ENCODE results near the gene KLB.

The KLB gene

DNA sequence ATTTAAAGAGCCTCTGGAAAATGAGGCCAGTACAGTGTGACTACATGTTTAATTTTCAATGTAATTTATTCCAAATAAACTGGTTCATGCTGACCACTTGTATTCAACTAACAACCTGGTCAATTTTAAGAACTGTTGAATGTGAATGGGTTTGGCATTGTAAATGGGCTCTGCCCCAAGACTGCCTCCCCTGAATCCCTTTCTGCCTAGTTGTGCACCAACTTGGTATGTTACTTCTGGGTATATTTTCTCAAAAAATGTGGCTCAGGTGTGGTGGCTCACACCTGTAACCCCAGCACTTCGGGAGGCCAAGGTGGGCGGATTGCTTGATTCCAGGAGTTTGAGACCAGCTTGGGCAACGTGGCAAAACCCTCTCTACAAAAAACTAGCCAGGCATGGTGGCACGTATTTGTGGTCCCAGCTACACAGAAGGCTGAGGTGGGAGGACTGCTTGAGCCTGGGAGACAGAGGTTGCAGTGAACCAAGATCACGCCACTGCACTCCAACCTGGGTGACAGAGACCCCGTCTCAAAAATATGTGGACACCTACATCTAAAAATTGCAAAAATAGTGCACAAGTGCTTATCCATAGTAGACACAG is 44.8 kb downstream of the KLB start:
- TF ChIP-seq, protein P1, sequence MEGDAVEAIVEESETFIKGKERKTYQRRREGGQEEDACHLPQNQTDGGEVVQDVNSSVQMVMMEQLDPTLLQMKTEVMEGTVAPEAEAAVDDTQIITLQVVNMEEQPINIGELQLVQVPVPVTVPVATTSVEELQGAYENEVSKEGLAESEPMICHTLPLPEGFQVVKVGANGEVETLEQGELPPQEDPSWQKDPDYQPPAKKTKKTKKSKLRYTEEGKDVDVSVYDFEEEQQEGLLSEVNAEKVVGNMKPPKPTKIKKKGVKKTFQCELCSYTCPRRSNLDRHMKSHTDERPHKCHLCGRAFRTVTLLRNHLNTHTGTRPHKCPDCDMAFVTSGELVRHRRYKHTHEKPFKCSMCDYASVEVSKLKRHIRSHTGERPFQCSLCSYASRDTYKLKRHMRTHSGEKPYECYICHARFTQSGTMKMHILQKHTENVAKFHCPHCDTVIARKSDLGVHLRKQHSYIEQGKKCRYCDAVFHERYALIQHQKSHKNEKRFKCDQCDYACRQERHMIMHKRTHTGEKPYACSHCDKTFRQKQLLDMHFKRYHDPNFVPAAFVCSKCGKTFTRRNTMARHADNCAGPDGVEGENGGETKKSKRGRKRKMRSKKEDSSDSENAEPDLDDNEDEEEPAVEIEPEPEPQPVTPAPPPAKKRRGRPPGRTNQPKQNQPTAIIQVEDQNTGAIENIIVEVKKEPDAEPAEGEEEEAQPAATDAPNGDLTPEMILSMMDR (IDR thresholded peaks at IDR 0.05; ENCODE audit: insufficient read depth, low read length) = no peak
- TF ChIP-seq POLR2AphosphoS5 (IDR thresholded peaks at IDR 0.05; ENCODE audit: low read depth) = 0 out of 2 replicates have a peak, but pooled peaks have one; percentile 75
- H3K27me3 ChIP-seq (ENCODE audit: insufficient read depth, poor library complexity, severe bottlenecking) = no peaks in the 10 kb centered on the region
- H3K27ac ChIP-seq (replicated peaks) = no peak overlapping the region
- H3K4me3 ChIP-seq (replicated peaks; ENCODE audit: insufficient read depth, low read length) = no peak overlapping the region
- no peak for DNase-seq (ENCODE audit: low read depth in 1 of 2, low spot score in 1 of 2)

DNA sequence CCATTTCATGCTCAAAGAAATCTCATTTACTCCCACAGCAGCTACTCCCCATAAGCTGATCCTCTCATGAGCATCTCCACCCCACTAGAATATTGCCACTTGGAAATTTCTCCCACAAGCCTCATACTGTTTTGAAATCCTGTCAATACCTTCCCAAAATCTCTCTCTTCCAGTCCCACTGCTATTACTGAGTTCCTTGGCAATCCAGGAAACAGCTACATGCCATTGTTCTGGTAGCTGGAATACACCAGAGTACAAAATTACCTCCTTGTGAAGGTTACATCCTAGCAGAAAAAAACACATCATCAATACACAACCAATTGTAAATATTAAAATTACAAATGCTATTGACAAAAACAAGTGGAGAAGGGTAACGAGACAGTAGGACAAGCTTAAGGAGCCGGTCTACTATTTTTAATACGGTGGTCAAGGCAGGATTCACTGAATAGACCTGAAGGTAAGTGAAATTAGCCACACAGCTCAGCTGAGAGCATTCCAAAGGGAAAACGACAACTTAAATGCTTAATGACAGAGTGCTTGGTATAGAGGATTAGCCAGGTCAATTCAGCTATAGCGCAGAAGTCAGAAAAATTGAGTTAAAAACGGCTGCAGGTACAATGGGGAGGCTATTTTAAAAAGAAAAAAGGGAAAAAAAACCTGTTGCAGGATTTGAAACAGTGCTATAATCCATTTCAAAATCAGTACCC is 45.6 kb downstream of the KLB start:
- no peak for TF ChIP-seq GABPA (IDR thresholded peaks at IDR 0.05; ENCODE audit: low read depth)
- no peak for TF ChIP-seq SPI1 (IDR thresholded peaks at IDR 0.05; ENCODE audit: borderline replicate concordance, low read depth)
- TF ChIP-seq, protein P2, sequence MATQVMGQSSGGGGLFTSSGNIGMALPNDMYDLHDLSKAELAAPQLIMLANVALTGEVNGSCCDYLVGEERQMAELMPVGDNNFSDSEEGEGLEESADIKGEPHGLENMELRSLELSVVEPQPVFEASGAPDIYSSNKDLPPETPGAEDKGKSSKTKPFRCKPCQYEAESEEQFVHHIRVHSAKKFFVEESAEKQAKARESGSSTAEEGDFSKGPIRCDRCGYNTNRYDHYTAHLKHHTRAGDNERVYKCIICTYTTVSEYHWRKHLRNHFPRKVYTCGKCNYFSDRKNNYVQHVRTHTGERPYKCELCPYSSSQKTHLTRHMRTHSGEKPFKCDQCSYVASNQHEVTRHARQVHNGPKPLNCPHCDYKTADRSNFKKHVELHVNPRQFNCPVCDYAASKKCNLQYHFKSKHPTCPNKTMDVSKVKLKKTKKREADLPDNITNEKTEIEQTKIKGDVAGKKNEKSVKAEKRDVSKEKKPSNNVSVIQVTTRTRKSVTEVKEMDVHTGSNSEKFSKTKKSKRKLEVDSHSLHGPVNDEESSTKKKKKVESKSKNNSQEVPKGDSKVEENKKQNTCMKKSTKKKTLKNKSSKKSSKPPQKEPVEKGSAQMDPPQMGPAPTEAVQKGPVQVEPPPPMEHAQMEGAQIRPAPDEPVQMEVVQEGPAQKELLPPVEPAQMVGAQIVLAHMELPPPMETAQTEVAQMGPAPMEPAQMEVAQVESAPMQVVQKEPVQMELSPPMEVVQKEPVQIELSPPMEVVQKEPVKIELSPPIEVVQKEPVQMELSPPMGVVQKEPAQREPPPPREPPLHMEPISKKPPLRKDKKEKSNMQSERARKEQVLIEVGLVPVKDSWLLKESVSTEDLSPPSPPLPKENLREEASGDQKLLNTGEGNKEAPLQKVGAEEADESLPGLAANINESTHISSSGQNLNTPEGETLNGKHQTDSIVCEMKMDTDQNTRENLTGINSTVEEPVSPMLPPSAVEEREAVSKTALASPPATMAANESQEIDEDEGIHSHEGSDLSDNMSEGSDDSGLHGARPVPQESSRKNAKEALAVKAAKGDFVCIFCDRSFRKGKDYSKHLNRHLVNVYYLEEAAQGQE (IDR thresholded peaks at IDR 0.05; ENCODE audit: insufficient replicate concordance, low read depth) = no peak
- TF ChIP-seq POLR2AphosphoS5 (IDR thresholded peaks at IDR 0.05; ENCODE audit: low read depth) = peak; percentile 3
- TF ChIP-seq, protein P1 (IDR thresholded peaks at IDR 0.05; ENCODE audit: insufficient read depth, low read length) = no peak
- H3K27ac ChIP-seq (replicated peaks) = no peak overlapping the region
- H3K4me3 ChIP-seq (replicated peaks; ENCODE audit: insufficient read depth, low read length) = no peak overlapping the region
- DNase-seq (ENCODE audit: low read depth in 1 of 2, low spot score in 1 of 2) = no peak
- H3K27me3 ChIP-seq (ENCODE audit: insufficient read depth, poor library complexity, severe bottlenecking) = no peaks in the 10 kb centered on the region

DNA sequence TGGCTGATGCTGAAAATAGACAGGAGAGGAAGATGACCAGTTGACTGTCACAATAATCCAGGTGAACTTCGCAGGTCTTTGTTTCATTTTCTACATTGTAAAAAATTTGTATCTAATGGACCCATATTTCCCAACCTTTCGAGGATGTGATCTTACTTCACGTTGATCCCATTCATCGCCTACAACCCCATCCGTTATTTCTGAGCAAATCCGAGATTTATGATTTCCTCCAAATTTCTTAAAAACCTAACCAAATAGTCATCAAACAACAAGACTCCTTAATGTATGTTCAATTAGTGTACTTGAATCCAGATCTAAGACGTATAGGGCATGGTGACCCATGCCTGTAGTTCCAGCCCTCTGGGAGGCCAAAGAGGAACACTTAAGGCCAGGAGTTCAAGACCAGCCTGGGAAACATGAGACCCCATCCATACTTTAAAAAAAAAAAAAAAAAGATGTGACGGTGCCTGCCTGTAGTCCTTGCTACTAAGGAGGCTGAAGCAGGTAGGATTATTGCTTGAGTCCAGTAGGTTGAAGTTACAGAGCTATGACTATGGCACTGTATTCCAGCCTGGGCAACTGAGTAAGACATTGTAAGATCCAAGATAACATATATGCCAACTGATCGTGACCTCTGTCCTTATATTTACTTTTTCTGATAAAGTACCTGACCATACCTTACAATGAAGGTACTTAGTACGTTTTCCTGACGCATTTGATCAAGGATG is 46.3 kb downstream of the KLB start:
- peak; percentile 60 for TF ChIP-seq POLR2AphosphoS5 (IDR thresholded peaks at IDR 0.05; ENCODE audit: low read depth)
- no peak for TF ChIP-seq GABPA (IDR thresholded peaks at IDR 0.05; ENCODE audit: low read depth)
- TF ChIP-seq, protein P1 (IDR thresholded peaks at IDR 0.05; ENCODE audit: insufficient read depth, low read length) = no peak
- no peak for TF ChIP-seq SPI1 (IDR thresholded peaks at IDR 0.05; ENCODE audit: borderline replicate concordance, low read depth)
- Histone ChIP-seq H3K4me3 (replicated peaks; ENCODE audit: insufficient read depth, low read length) (no peak overlapping the region), H3K27me3 (ENCODE audit: insufficient read depth, poor library complexity, severe bottlenecking) (no peaks in the 10 kb centered on the region), H3K27ac (replicated peaks) (no peak overlapping the region)
- no peak for DNase-seq (ENCODE audit: low read depth in 1 of 2, low spot score in 1 of 2)

DNA sequence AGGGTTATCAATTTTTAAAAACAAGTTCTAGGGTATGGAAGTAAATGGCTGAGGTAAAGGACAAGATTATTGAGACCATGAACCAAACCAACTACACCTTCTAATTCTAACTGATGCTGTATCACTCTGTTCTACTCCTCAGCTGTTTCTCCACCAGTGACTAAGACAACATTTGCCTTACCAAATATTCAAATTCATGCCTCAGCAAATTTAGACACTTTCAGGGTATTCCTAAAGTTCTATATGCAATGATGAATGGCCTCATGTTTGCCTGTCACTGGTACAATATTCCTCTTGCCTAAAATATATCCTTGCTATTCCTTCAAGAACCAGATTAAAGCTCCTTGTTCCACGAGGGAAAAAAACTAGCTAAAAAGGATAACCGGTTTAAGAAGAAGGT is 47.0 kb downstream of the KLB start:
- H3K27ac ChIP-seq (replicated peaks) = no peak overlapping the region
- H3K27me3 ChIP-seq (ENCODE audit: insufficient read depth, poor library complexity, severe bottlenecking) = no peaks in the 10 kb centered on the region
- TF ChIP-seq, protein P1 (IDR thresholded peaks at IDR 0.05; ENCODE audit: insufficient read depth, low read length) = no peak
- no peak for TF ChIP-seq POLR2AphosphoS5 (IDR thresholded peaks at IDR 0.05; ENCODE audit: low read depth)
- TF ChIP-seq GABPA (IDR thresholded peaks at IDR 0.05; ENCODE audit: low read depth) = no peak
- TF ChIP-seq, protein P2 (IDR thresholded peaks at IDR 0.05; ENCODE audit: insufficient replicate concordance, low read depth) = no peak
- H3K4me3 ChIP-seq (replicated peaks; ENCODE audit: insufficient read depth, low read length) = no peak overlapping the region
- no peak for DNase-seq (ENCODE audit: low read depth in 1 of 2, low spot score in 1 of 2)
